Parathyroid adenoma (tissue), 2 donors: Measurements from ENCODE around the gene RPL39L.
"Not testable (repeated sequence)": the region's sequence is repeated elsewhere in the genome, so short reads cannot be mapped to it uniquely, and the experiment has no call there.

Experiments
- H2AFZ ChIP-seq: fragments of 300-600 bp; sonication (generic); one replicate; pipeline ENCODE4 v1.7.0; 2017; ENCODE audit warnings: antibody characterized with exemption, mild to moderate bottlenecking
- H3K27ac ChIP-seq: fragments of 300-600 bp; sonication (generic); one replicate; pipeline ENCODE4 v1.7.0; 2017
- H3K27me3 ChIP-seq: fragments of 300-600 bp; sonication (generic); one replicate; pipeline ENCODE4 v1.7.0; 2017; ENCODE audit warnings: low read length; ENCODE audit not compliant: control insufficient read depth, insufficient read depth
- H3K36me3 ChIP-seq: fragments of 300-600 bp; sonication (generic); one replicate; pipeline ENCODE4 v1.7.0; 2017; ENCODE audit warnings: low read length; ENCODE audit not compliant: control insufficient read depth, insufficient read depth
- H3K4me1 ChIP-seq: fragments of 300-600 bp; sonication (generic); one replicate; pipeline ENCODE4 v1.7.0; 2017; ENCODE audit warnings: control low read depth
- H3K4me2 ChIP-seq: fragments of 300-600 bp; sonication (generic); one replicate; pipeline ENCODE4 v1.7.0; 2017; ENCODE audit warnings: low read length
- H3K4me3 ChIP-seq: fragments of 300-600 bp; sonication (generic); one replicate; pipeline ENCODE4 v1.7.0; 2017; ENCODE audit warnings: low read depth, low read length
- H3K79me2 ChIP-seq: fragments of 300-600 bp; sonication (generic); one replicate; pipeline ENCODE4 v1.7.0; 2017; ENCODE audit warnings: control low read depth
- H3K9ac ChIP-seq: fragments of 300-600 bp; sonication (generic); one replicate; pipeline ENCODE4 v1.7.0; 2017; ENCODE audit warnings: mild to moderate bottlenecking
- H3K9me3 ChIP-seq: fragments of 300-600 bp; sonication (generic); one replicate; pipeline ENCODE4 v1.7.0; 2017; ENCODE audit warnings: low read length; ENCODE audit not compliant: control insufficient read depth
- TF ChIP-seq, protein P1 (sequence below): fragments of 300-600 bp; sonication (generic); IDR thresholded peaks from one replicate; pipeline ENCODE4 v1.7.0; 2017; ENCODE audit warnings: antibody characterized with exemption, mild to moderate bottlenecking
- donor health status: primary hyperparathyroidism.

RPL39L gene

DNA sequence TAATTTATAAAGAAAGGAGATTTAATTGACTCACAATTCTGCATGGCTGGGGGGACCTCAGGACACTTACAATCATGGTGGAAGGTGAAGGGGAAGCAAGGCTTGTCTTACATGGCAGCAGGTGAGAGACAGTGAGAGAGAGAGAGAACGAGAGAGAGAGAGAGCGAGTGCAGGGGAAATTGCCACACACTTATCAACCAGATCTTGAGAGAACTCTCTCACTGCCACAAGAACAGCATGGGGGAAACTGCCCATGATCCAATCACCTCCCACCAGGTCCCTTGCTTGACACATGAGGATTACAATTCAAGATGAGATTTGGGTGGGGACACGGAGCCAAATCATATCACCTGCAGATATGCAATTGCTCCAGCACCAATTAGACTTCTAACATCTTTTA lies 7.1 kb upstream of the RPL39L start:
- no peaks in the 10 kb centered on the region for H3K9me3 ChIP-seq
- H3K27ac ChIP-seq: no peak overlapping the region
- H3K36me3 ChIP-seq: no peaks in the 10 kb centered on the region
- H3K79me2 ChIP-seq: no peaks in the 10 kb centered on the region
- TF ChIP-seq, protein P1, sequence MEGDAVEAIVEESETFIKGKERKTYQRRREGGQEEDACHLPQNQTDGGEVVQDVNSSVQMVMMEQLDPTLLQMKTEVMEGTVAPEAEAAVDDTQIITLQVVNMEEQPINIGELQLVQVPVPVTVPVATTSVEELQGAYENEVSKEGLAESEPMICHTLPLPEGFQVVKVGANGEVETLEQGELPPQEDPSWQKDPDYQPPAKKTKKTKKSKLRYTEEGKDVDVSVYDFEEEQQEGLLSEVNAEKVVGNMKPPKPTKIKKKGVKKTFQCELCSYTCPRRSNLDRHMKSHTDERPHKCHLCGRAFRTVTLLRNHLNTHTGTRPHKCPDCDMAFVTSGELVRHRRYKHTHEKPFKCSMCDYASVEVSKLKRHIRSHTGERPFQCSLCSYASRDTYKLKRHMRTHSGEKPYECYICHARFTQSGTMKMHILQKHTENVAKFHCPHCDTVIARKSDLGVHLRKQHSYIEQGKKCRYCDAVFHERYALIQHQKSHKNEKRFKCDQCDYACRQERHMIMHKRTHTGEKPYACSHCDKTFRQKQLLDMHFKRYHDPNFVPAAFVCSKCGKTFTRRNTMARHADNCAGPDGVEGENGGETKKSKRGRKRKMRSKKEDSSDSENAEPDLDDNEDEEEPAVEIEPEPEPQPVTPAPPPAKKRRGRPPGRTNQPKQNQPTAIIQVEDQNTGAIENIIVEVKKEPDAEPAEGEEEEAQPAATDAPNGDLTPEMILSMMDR: no peak
- H3K4me2 ChIP-seq: no peak overlapping the region
- H3K4me1 ChIP-seq: no peaks in the 10 kb centered on the region
- H3K4me3 ChIP-seq: no peak overlapping the region
- no peak overlapping the region for H2AFZ ChIP-seq
- no peaks in the 10 kb centered on the region for H3K27me3 ChIP-seq
- no peak overlapping the region for H3K9ac ChIP-seq

- no peak overlapping the region for H2AFZ ChIP-seq
- H3K36me3 ChIP-seq: no peaks in the 10 kb centered on the region
- H3K9ac ChIP-seq: no peak overlapping the region
- H3K4me1 ChIP-seq: no peaks in the 10 kb centered on the region
- H3K4me2 ChIP-seq: no peak overlapping the region
- H3K79me2 ChIP-seq: no peaks in the 10 kb centered on the region
- H3K27me3 ChIP-seq: no peaks in the 10 kb centered on the region
- H3K9me3 ChIP-seq: no peaks in the 10 kb centered on the region
- no peak overlapping the region for H3K27ac ChIP-seq
- no peak overlapping the region for H3K4me3 ChIP-seq
- TF ChIP-seq, protein P1: no peak
These were observed 6.0 kb upstream of the RPL39L start for GRCh38 chr3:187145149-187145895.

DNA sequence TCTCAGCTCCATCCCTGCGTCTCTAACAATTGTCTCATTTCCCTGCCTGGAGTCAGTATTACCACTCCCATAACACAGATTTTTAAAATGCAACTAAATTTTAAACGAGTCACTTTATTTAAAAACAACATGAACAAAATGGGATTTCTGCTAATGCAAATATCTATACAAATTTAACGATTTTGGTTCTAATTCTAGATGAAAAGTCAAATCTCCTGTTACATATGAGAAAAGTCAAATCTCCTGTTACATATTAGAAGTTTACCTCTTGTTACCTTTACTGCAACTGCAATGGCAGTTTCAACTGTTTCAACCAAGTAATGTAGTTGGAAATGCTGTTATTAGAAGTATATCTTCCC lies 578 bp upstream of the RPL39L start:
- Histone ChIP-seq H3K9ac (no peak overlapping the region), H3K4me3 (peak overlapping the region; percentile 55), H3K27ac (no peak overlapping the region), H3K79me2 (no peaks in the 10 kb centered on the region), H3K4me2 (peak overlapping the region; percentile 72), H3K9me3 (no peaks in the 10 kb centered on the region), H3K27me3 (no peaks in the 10 kb centered on the region), H3K36me3 (no peaks in the 10 kb centered on the region), H2AFZ (peak overlapping the region; percentile 79), H3K4me1 (no peaks in the 10 kb centered on the region)
- TF ChIP-seq, protein P1: no peak

DNA sequence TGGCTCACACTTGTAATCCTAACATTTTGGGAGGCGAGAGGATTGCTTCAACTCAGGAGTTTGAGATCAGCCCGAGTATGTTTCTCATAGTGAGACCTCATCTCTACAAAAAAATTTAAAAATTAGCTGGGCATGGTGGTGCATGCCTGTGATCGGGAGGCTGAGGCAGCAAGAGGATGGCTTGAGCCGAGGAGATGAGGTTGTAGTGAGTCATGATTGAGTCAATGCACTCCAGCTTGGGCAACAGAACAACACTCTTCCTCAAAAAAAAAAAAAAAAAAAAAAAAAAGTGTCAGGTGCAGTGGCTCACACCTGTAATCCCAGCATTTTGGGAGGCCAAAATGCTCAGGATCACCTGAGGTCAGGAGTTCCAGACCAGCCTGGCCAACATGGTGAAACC lies 2.4 kb downstream of the RPL39L start:
- Histone ChIP-seq H3K9me3 (no peaks in the 10 kb centered on the region), H3K36me3 (no peaks in the 10 kb centered on the region), H3K4me2 (no peak overlapping the region), H3K4me1 (no peaks in the 10 kb centered on the region), H3K27me3 (no peaks in the 10 kb centered on the region), H2AFZ (no peak overlapping the region), H3K9ac (no peak overlapping the region), H3K79me2 (no peaks in the 10 kb centered on the region), H3K4me3 (no peak overlapping the region), H3K27ac (no peak overlapping the region)
- TF ChIP-seq, protein P1: no peak

GRCh38 chr3:187136337-187136736 lies 3.0 kb downstream of the RPL39L start:
- Histone ChIP-seq H3K4me2 (no peak overlapping the region), H3K79me2 (no peaks in the 10 kb centered on the region), H3K27ac (no peak overlapping the region), H3K27me3 (no peaks in the 10 kb centered on the region), H3K36me3 (no peaks in the 10 kb centered on the region), H3K4me1 (no peaks in the 10 kb centered on the region), H3K9ac (no peak overlapping the region), H3K4me3 (no peak overlapping the region), H2AFZ (no peak overlapping the region), H3K9me3 (no peaks in the 10 kb centered on the region)
- TF ChIP-seq, protein P1: no peak

DNA sequence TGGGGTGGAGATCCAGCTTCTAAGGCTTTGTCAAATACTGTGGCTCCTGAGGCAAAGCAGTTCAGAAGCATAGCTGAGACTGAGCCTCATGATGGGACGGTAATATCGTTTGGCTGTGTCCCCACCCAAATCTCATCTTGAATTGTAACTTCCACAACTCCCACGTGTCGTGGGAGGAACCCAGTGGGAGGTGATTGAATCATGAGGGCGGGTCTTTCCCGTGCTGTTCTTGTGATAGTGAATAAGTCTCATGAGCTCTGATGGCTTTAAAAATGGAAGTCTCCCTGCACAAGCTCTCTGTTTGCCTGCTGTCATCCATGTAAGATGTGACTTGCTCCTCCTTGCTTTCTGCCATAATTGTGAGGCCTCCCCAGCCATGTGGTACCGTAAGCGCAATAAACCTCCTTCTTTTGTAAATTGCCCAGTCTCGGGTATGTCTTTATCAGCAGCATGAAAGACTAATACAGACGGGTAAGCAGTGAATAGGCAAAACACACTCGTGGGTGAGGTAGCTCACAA lies 4.1 kb downstream of the RPL39L start:
- not testable (repeated sequence) for H3K4me1 ChIP-seq, H3K4me3 ChIP-seq, H3K36me3 ChIP-seq, H3K27me3 ChIP-seq, H3K79me2 ChIP-seq, H2AFZ ChIP-seq, H3K27ac ChIP-seq, H3K4me2 ChIP-seq, H3K9ac ChIP-seq, H3K9me3 ChIP-seq

GRCh38 chr3:187133181-187133580 lies 6.1 kb downstream of the RPL39L start:
- not testable (repeated sequence) for H3K4me3 ChIP-seq, H3K4me1 ChIP-seq, H3K36me3 ChIP-seq, H3K9me3 ChIP-seq, H3K79me2 ChIP-seq, H3K27me3 ChIP-seq, H3K9ac ChIP-seq, H2AFZ ChIP-seq, H3K4me2 ChIP-seq, H3K27ac ChIP-seq
